ENCODE measurements around the gene TRERF1. TPM values are rescaled to one million over a fixed set of nuclear protein-coding genes. Genes with fewer than 3 reads are reported as not detected.

TRERF1 gene
- total RNA-seq, 1 experiment from 2014 or later, result 9.7 TPM

DNA sequence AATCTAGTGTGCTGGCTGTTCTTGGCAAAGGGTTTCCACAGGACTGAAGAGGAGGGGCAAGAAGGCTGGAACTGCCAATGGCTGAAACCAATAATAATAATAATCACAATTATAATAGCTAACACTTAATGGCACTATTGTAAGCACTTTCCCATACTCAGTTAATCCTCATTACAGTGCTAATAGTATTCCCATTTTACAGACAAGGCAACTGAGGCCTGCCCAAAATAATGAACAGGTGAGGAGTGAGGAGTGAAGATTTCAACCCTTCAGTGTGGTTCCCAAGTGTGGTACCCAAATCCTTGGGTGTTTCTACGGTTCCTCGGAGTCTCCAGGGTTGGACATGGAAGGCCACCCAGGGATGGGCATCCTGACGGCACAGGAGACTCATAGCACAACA, 69.9 kb downstream of the TRERF1 start:
- H3K36me3 ChIP-seq (replicated peaks; ENCODE audit: control insufficient read depth, insufficient read depth, low read length), result no peaks in the 10 kb centered on the region
- no peaks in the 10 kb centered on the region for H3K27me3 ChIP-seq (ENCODE audit: control insufficient read depth, insufficient read depth, low read length)
- no peak overlapping the region for H3K4me3 ChIP-seq (ENCODE audit: insufficient read depth, low read depth, low read length)
- DNase-seq, result no peak

DNA sequence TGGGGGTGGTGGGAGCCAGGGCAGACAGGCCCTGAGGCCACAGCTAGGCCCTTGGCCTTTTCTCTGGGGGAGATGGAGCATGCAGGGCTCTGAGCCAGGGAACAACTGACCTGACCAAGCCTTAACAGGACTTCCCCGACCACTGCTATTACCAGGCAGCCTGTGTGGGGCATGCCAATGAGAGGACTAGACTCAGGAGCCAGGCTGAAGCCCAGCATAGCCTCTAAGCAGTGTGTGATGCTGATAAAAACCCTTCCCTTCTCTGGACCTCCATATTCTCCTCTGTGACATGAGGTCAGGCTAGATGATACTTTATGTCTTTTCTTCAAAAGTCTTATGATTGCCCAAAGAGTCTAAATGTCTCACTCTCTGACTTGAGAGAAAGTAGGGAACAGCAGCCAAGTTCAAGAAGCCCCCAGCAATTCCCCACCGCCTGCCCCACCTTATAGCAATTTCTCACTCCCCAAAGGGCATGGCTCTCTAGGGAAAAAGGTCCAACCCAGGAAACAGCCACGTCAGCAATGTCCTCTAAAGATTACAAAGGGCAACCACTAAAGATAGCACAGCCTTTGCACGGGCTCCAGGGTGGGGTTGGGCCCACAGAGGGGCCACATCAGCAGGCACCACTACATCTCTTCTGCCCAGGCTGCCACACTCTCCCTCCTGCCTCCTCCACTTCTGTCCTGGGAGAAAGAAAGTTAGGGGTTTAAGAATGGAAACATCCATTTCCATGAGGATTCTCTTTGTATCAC, 71.3 kb downstream of the TRERF1 start:
- H3K27me3 ChIP-seq (ENCODE audit: control insufficient read depth, insufficient read depth, low read length), result no peaks in the 10 kb centered on the region
- no peak overlapping the region for H3K4me3 ChIP-seq (ENCODE audit: insufficient read depth, low read depth, low read length)
- DNase-seq, result no peak
- no peaks in the 10 kb centered on the region for H3K36me3 ChIP-seq (replicated peaks; ENCODE audit: control insufficient read depth, insufficient read depth, low read length)

DNA sequence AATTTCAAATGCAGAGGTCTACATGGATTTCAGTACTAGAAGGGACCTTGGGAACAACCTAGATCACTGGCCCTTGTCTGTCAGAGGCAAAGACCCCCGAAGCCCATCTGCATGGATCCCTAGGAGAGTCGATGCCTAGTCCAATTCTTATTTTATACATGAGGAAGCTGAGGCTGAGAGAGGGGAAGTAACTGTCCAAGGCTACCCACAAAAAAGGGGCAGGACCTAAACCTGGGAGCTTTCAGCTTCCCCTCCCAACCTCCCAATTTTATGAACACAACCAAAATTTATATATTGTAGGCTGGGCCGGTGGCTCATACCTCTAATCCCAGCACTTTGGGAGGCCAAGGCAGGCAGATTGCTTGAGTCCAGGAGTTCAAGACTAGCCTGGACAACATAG, 73.2 kb downstream of the TRERF1 start:
- Histone ChIP-seq H3K27me3 (ENCODE audit: control insufficient read depth, insufficient read depth, low read length) (no peaks in the 10 kb centered on the region), H3K36me3 (replicated peaks; ENCODE audit: control insufficient read depth, insufficient read depth, low read length) (no peaks in the 10 kb centered on the region), H3K4me3 (ENCODE audit: insufficient read depth, low read depth, low read length) (no peak overlapping the region)
- DNase-seq, result no peak

DNA sequence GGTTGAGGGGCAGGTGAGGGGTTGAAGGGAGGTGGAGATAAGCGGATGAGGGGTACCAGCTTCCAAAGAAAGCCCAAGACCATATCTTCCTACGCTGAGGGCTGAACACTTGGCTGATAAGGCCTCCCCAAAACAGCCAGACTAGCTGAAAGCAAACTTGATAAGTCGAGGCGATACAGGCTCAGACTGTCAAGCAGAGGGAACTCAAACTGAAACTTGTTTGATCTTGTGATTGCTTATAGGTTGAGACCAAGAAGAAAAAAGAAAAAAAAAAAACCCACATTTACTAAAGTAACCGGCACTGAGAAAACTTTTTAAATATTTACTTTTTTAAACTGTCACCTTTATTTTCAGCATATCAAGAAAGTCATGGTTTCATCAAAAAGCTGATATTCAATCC, 73.6 kb downstream of the TRERF1 start:
- H3K4me3 ChIP-seq (ENCODE audit: insufficient read depth, low read depth, low read length), result no peak overlapping the region
- no peak for DNase-seq
- H3K36me3 ChIP-seq (replicated peaks; ENCODE audit: control insufficient read depth, insufficient read depth, low read length), result no peaks in the 10 kb centered on the region
- no peaks in the 10 kb centered on the region for H3K27me3 ChIP-seq (ENCODE audit: control insufficient read depth, insufficient read depth, low read length)

DNA sequence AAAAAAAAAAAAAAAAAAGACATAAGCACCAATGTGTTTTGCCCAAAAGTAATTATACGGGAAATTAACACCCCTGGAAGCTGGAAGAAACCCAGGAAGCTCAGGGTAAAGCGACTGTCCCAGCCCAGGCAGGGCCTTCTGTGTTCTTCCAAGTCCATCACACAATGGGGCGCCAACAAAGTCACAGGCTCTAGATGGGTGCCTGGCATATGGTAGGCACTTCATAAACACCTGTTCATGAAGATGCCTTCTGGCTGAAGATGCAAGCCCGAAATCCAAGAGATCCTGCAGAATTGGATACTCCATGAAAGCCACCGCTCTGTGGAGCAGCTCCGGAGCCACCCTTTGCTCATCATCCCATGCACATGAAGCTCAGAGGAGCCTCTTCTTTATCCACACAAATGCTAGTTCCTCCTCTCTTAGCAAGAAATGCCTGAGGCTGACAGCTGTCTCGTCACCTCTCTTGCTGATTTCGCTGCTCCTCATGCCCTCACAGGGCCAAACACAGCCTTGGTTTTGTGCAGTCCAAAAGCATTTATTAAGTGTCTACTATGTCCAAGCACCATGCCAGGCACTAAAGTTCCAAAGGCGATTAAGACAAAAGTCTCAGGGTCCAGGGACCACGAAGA, 76.6 kb downstream of the TRERF1 start:
- Histone ChIP-seq H3K36me3 (replicated peaks; ENCODE audit: control insufficient read depth, insufficient read depth, low read length) (no peaks in the 10 kb centered on the region), H3K27me3 (ENCODE audit: control insufficient read depth, insufficient read depth, low read length) (no peaks in the 10 kb centered on the region), H3K4me3 (ENCODE audit: insufficient read depth, low read depth, low read length) (no peak overlapping the region)
- no peak for DNase-seq

DNA sequence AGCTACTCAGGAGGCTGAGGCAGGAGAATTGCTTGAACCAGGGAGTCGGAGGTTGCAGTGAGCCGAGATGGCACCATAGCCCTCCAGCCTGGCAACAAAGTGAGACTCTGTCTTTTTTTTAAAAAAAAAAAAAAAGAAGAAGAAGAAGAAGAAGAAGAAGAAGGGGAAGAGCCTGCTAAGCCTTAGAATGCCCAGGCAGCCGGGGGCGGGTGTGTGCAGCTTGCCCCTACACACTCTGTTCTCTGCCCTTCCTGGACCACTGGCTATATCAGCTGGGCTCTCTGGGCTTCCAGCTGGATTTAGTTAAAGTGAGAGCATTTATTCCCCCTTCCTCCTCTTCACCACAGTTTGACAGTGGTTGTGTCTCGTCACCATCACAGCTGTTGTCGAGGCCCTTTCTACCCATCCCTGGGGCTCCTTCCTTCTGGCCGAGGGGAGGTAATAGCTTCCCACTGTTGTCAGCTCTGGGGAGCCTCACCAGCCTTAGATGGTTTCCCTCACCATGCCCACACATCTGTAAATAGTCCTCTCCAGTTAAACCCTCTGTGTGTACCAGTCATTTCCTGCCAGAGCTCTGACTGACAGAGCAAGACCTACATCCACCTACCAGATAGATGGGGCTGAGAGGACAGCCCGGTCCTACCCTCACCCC, 77.6 kb downstream of the TRERF1 start:
- H3K27me3 ChIP-seq (ENCODE audit: control insufficient read depth, insufficient read depth, low read length), result no peaks in the 10 kb centered on the region
- no peaks in the 10 kb centered on the region for H3K36me3 ChIP-seq (replicated peaks; ENCODE audit: control insufficient read depth, insufficient read depth, low read length)
- no peak for DNase-seq
- H3K4me3 ChIP-seq (ENCODE audit: insufficient read depth, low read depth, low read length), result no peak overlapping the region

- Histone ChIP-seq H3K27me3 (ENCODE audit: control insufficient read depth, insufficient read depth, low read length) (no peaks in the 10 kb centered on the region), H3K4me3 (ENCODE audit: insufficient read depth, low read depth, low read length) (no peak overlapping the region), H3K36me3 (replicated peaks; ENCODE audit: control insufficient read depth, insufficient read depth, low read length) (no peaks in the 10 kb centered on the region)
- no peak for DNase-seq
Measured at GRCh38 chr6:42372699-42373098, 79.0 kb downstream of the TRERF1 start.

- no peak for DNase-seq
- Histone ChIP-seq H3K4me3 (ENCODE audit: insufficient read depth, low read depth, low read length) (no peak overlapping the region), H3K27me3 (ENCODE audit: control insufficient read depth, insufficient read depth, low read length) (no peaks in the 10 kb centered on the region), H3K36me3 (replicated peaks; ENCODE audit: control insufficient read depth, insufficient read depth, low read length) (no peaks in the 10 kb centered on the region)
Measured at GRCh38 chr6:42370323-42370985, 81.3 kb downstream of the TRERF1 start.

DNA sequence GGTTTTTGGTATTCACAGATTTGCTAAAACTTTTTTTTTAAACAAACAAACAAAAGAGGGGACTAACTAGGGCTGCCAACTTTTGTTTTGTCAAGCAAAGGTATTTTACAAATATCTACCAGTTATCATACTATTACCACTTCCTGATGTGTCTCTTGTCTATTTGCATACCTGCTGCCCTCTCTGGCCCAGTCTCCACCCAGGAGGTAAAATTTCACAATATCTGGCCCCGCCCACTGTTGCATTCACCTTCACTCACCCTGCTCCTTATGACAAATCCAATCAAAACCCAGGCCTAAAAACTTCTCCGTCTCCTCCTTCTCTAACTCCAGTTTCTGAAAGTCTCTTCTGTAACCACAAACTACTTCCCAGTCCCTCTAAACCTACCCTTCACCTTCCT, 82.2 kb downstream of the TRERF1 start:
- Histone ChIP-seq H3K4me3 (ENCODE audit: insufficient read depth, low read depth, low read length) (no peak overlapping the region), H3K27me3 (ENCODE audit: control insufficient read depth, insufficient read depth, low read length) (no peaks in the 10 kb centered on the region), H3K36me3 (replicated peaks; ENCODE audit: control insufficient read depth, insufficient read depth, low read length) (no peaks in the 10 kb centered on the region)
- DNase-seq, result peak; percentile 38

DNA sequence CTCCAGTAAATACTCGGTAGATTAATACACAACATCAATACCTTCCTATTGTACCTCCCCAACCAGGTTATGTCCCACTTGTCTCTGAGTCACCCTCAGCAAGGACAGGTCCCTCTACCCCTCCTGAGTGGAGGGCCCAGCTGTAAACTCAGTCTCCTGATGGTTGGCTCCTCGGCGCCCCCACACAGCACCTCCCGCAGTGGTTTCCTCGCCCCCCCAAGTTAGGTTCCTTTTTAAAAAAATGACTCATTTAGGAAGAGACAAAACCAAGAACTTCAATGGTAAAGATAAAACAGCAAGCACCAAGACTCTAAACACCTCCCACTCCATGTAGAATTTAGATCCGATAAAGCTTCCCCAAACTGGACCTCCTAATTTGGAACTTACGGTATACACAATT, 83.5 kb downstream of the TRERF1 start:
- no peaks in the 10 kb centered on the region for H3K27me3 ChIP-seq (ENCODE audit: control insufficient read depth, insufficient read depth, low read length)
- no peaks in the 10 kb centered on the region for H3K36me3 ChIP-seq (replicated peaks; ENCODE audit: control insufficient read depth, insufficient read depth, low read length)
- no peak for DNase-seq
- no peak overlapping the region for H3K4me3 ChIP-seq (ENCODE audit: insufficient read depth, low read depth, low read length)

DNA sequence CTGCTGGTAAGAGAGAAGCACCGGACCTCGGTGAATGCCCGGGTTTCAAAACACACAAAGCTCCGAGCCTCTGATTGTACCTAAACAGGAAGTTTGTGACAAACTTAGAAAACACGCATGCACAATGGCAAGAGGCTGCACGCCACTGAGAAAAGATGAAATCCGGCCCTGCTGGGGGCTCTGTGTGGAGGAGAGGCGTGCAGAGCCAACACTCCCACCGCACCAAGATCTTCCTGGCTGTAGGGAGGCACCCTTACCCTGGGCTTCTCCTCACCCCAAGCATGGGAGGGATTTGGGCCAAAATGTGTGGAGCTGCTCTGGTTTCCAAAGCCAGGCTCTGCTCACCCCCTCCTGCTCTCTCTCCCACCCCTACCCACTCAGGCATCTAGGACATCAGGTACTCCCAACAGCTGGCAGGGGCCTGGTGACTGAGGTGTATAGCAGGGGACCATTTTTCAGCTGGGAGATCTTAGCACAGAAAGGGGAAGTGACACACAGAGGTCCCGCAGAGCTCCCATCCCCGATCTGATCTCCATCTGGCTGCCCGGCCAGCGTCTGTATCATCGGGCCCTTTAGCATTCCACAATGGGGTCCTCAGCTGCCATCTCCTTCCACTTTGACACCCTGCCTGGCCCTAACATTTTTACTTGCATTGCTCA, 84.2 kb downstream of the TRERF1 start:
- H3K36me3 ChIP-seq (replicated peaks; ENCODE audit: control insufficient read depth, insufficient read depth, low read length), result no peaks in the 10 kb centered on the region
- DNase-seq, result no peak
- H3K27me3 ChIP-seq (ENCODE audit: control insufficient read depth, insufficient read depth, low read length), result no peaks in the 10 kb centered on the region
- H3K4me3 ChIP-seq (ENCODE audit: insufficient read depth, low read depth, low read length), result no peak overlapping the region

DNA sequence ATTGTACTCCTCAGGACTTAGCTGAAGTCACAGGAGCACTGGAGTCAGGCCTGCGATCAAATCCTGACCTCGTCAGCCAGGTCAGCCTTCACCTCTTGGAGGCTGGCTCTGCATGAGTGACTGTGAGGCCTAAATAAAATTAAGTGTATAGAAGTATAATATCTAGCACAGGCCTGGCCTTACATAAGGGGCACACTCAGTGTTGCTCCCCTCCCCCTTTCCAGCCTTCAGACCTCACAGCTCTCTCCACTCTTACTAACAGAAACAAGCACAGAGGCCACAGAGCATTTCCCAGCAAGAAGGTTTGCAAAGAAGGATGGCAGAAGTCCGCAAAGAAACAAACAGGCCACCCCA, 84.8 kb downstream of the TRERF1 start:
- no peaks in the 10 kb centered on the region for H3K36me3 ChIP-seq (replicated peaks; ENCODE audit: control insufficient read depth, insufficient read depth, low read length)
- H3K27me3 ChIP-seq (ENCODE audit: control insufficient read depth, insufficient read depth, low read length), result no peaks in the 10 kb centered on the region
- no peak overlapping the region for H3K4me3 ChIP-seq (ENCODE audit: insufficient read depth, low read depth, low read length)
- no peak for DNase-seq

DNA sequence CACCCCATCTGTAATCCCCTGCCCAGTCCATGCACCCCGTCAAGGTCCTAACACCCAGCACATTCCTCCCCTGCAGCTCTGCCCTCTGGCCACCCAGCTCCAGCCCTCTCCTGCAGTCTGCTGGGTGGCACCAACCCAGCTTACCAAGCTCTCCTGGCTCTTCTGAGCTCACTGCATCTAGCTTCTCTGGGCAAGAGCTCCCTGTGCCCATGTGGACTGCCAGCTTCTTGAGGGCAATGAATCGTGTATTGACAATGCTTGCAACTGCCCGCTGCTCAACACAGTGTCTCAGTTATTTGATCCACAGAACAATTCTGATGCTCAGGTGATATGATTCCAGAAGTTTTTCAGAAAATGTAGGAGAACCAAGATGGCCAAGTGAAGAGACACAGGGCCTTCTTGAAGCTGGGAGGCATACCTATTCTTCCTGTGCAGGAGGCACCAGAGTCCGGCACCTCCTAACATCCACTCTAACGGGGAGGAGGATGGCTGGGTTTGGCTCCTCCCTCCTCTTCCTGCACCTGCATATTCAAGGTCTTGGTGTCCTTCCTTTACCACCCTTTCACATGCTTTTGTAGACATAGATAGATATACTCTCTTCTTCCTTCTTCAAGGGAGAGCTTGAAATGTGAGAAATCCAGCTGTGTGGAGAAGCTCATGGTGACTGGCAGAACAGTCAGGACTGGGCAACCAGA, 85.6 kb downstream of the TRERF1 start:
- DNase-seq, result no peak
- Histone ChIP-seq H3K27me3 (ENCODE audit: control insufficient read depth, insufficient read depth, low read length) (no peaks in the 10 kb centered on the region), H3K4me3 (ENCODE audit: insufficient read depth, low read depth, low read length) (no peak overlapping the region), H3K36me3 (replicated peaks; ENCODE audit: control insufficient read depth, insufficient read depth, low read length) (no peaks in the 10 kb centered on the region)

DNA sequence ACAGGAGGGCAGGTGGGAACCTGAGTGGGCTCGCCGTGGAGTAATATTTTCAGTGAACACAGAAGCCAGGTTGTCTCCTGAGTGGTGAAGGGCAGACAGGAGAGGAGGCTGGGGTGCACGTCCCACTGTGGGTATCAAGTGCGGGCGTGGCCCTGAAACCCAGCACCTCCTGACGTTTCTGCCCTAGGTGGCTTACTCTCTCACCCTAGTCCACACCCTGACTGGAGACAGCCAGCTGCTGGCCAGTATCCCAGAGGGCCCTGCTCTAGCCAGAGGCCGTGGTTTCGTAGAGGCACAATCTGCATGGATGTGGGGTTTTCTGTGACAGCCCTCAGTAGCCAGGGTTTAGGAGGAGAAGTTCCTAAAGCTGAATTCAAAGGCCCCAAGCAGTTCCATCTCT, 86.7 kb downstream of the TRERF1 start:
- no peak for DNase-seq
- Histone ChIP-seq H3K36me3 (replicated peaks; ENCODE audit: control insufficient read depth, insufficient read depth, low read length) (no peaks in the 10 kb centered on the region), H3K4me3 (ENCODE audit: insufficient read depth, low read depth, low read length) (no peak overlapping the region), H3K27me3 (ENCODE audit: control insufficient read depth, insufficient read depth, low read length) (no peaks in the 10 kb centered on the region)

Data from H7 (cell line).